HepG2 (cell line): ENCODE data around the gene GGTLC1. TPM values are rescaled to one million over a fixed set of nuclear protein-coding genes. Genes with fewer than 3 reads are reported as not detected.
"Not testable (repeated sequence)": the region's sequence is repeated elsewhere in the genome, so short reads cannot be mapped to it uniquely, and the experiment has no call there.

ENCODE experiments used
- ATAC-seq: fragments of 200-7000 bp; cut with Tn5 transposase; 3 replicates; pipeline ENCODE4 v1.9.1; 2020; ENCODE audit warnings: mild to moderate bottlenecking, moderate library complexity
- BruUV-seq: library from RNA; stranded (reverse); fragments of 400-500 nt; replicated peaks from 2 replicates; lab custom pipeline; 2021; lab: Mats Ljungman, UMichigan
- CTCF ChIA-PET: fragments of 300-600 bp; formaldehyde crosslinking; extraction: SDS; loops from one replicate; lab custom pipeline; 2021; ENCODE audit warnings: low total read pairs, inconsistent platforms, low intra/inter-chr PET ratio; lab: Yijun Ruan, JAX
- POLR2A ChIA-PET: fragments of 350-600 bp; sonication (Branson Sonifier 250); formaldehyde crosslinking; loops from one replicate; lab custom pipeline; 2020; ENCODE audit warnings: antibody characterized with exemption, inconsistent platforms; lab: Yijun Ruan, JAX
- DNase-seq: peaks from one replicate; pipeline ENCODE4 v3.0.0-alpha.2; 2015; ENCODE audit warnings: low spot score
- FAIRE-seq: peaks from 3 replicates; lab custom pipeline; 2011; peaks lifted over from hg19 to GRCh38; lab: Jason Lieb, UNC
- H2AFZ ChIP-seq: one replicate; pipeline ENCODE4 v1.6.1; 2011; ENCODE audit warnings: low read length, inconsistent platforms
- H3K27ac ChIP-seq: fragments of 300-600 bp; 3 replicates; pipeline ENCODE4 v1.8.0; 2011; ENCODE audit warnings: mixed run types, mild to moderate bottlenecking, mixed read lengths, low read length, inconsistent platforms; ENCODE audit not compliant: insufficient read depth; ENCODE audit errors: extremely low read length
- H3K27me3 ChIP-seq, 2 experiments: fragments of 200-600 bp in 1 of 2; 2 replicates in 1 of 2; 3 replicates in 1 of 2; pipeline versions ENCODE4 v1.6.0 to v1.8.0; 2011; ENCODE audit warnings: low read length in 2 of 2, mild to moderate bottlenecking in 2 of 2, moderate library complexity in 2 of 2, inconsistent platforms in 1 of 2; ENCODE audit not compliant: insufficient read depth in 2 of 2, control insufficient read depth in 1 of 2
- H3K36me3 ChIP-seq, 2 experiments: fragments of 200-600 bp in 1 of 2; replicated peaks in 1 of 2; 2 replicates in 1 of 2; 3 replicates in 1 of 2; pipeline versions ENCODE4 v1.5.1 to v1.8.0; 2011; ENCODE audit warnings: low read length in 2 of 2, inconsistent platforms in 1 of 2; ENCODE audit not compliant: insufficient read depth in 2 of 2, control insufficient read depth in 1 of 2
- H3K4me1 ChIP-seq: 2 replicates; pipeline ENCODE4 v1.5.1; 2012; ENCODE audit warnings: low read length, inconsistent platforms; ENCODE audit not compliant: insufficient read depth
- H3K4me2 ChIP-seq: 2 replicates; pipeline ENCODE4 v1.6.0; 2011; ENCODE audit warnings: low read depth, low read length, inconsistent platforms
- H3K4me3 ChIP-seq, 3 experiments: fragments of 200-600 bp in 1 of 3; sonication (generic), shearing (Covaris generic) in 1 of 3; replicated peaks in 1 of 3; 2 replicates each; pipeline ENCODE4 v1.5.1; 2011 to 2016; ENCODE audit warnings: low read length in 3 of 3, inconsistent platforms in 2 of 3, low read depth in 2 of 3, mild to moderate bottlenecking in 2 of 3, control low read depth in 1 of 3, mixed read lengths in 1 of 3; ENCODE audit not compliant: insufficient read depth in 1 of 3
- H3K79me2 ChIP-seq: one replicate; pipeline ENCODE4 v1.6.1; 2011; ENCODE audit warnings: low read length, inconsistent platforms; ENCODE audit not compliant: insufficient read depth
- H3K9ac ChIP-seq: 2 replicates; pipeline ENCODE4 v1.6.0; 2011; ENCODE audit warnings: mild to moderate bottlenecking, low read depth, low read length, inconsistent platforms; ENCODE audit not compliant: insufficient read depth
- H3K9me3 ChIP-seq: 2 replicates; pipeline ENCODE4 v1.5.1; 2012; ENCODE audit warnings: mild to moderate bottlenecking, low read length
- H4K20me1 ChIP-seq: 2 replicates; pipeline ENCODE4 v1.6.0; 2011; ENCODE audit warnings: inconsistent platforms, mild to moderate bottlenecking, low read length, moderate library complexity; ENCODE audit not compliant: insufficient read depth
- ATM ChIP-seq: fragments of 450-650 bp; IDR thresholded peaks from 2 replicates; pipeline ENCODE4 v1.7.1; 2017; ENCODE audit warnings: mild to moderate bottlenecking, borderline replicate concordance
- FOXA1 ChIP-seq, 2 experiments: fragments of 450-650 bp in 1 of 2; sonication (generic) in 1 of 2; formaldehyde crosslinking in 1 of 2; IDR thresholded peaks; 2 replicates each; pipeline versions ENCODE4 v1.4.0 to v1.6.1; 2016 to 2020; ENCODE audit warnings: missing genetic modification reagents in 1 of 2
- FOXP1 ChIP-seq, 2 experiments: fragments of 450-650 bp in 1 of 2; IDR thresholded peaks; 2 replicates each; pipeline ENCODE4 v1.6.1; 2017 to 2018; ENCODE audit warnings: antibody characterized with exemption in 1 of 2
- IKZF1 ChIP-seq: fragments of 450-650 bp; IDR thresholded peaks from 2 replicates; pipeline ENCODE4 v1.7.1; 2016
- NBN ChIP-seq: fragments of 450-650 bp; conservative IDR thresholded peaks from 2 replicates; pipeline ENCODE4 v1.6.1; 2017
- PHB2 ChIP-seq: fragments of 450-650 bp; IDR thresholded peaks from 2 replicates; pipeline ENCODE4 v1.6.1; 2018; ENCODE audit not compliant: partially characterized antibody
- RAD51 ChIP-seq: fragments of 450-650 bp; IDR thresholded peaks from 2 replicates; pipeline ENCODE4 v1.6.1; 2016; ENCODE audit warnings: borderline replicate concordance
- SOX6 ChIP-seq, 2 experiments: fragments of 450-650 bp in 1 of 2; sonication (generic) in 1 of 2; formaldehyde crosslinking in 1 of 2; IDR thresholded peaks; 2 replicates each; pipeline versions ENCODE4 v1.4.0 to v1.6.1; 2017 to 2020; ENCODE audit warnings: antibody characterized with exemption in 1 of 2, mild to moderate bottlenecking in 1 of 2, missing genetic modification reagents in 1 of 2
- SP1 ChIP-seq, 2 experiments: fragments of 450-650 bp in 1 of 2; sonication (generic) in 1 of 2; formaldehyde crosslinking in 1 of 2; IDR thresholded peaks; 2 replicates each; pipeline versions ENCODE4 v1.4.0 to v1.6.1; 2016 to 2020; ENCODE audit warnings: missing genetic modification reagents in 1 of 2
- TRIM22 ChIP-seq: fragments of 450-650 bp; IDR thresholded peaks from 2 replicates; pipeline ENCODE4 v1.6.1; 2017
- ZNF646 ChIP-seq: sonication (generic); formaldehyde crosslinking; IDR thresholded peaks from 2 replicates; pipeline ENCODE4 v1.9.0; 2021; ENCODE audit warnings: mild to moderate bottlenecking, missing genetic modification reagents
- WGBS: methylation state at CpG from one replicate; pipeline ENCODE4 v1.1.6; 2017; ENCODE audit warnings: low lambda C conversion rate; 5-methylcytosine and 5-hydroxymethylcytosine counted together
- in situ Hi-C: cut with HindIII; loops from 2 replicates; pipeline ENCODE4 v1.10.0; 2017; ENCODE audit warnings: low pct_unique_long_range_greater_than_20kb; ENCODE audit not compliant: extremely low pct_ligation_motif_present
- intact Hi-C: fragments of 100-400 bp; cut with micrococcal nuclease; formaldehyde crosslinking; loops from one replicate; pipeline ENCODE4 v1.10.0; 2022; ENCODE audit not compliant: unreplicated experiment
- polyA plus RNA-seq, 8 experiments: library from polyadenylated mRNA; depleted of rRNA in 3 of 8; stranded (reverse) in 7 of 8; unstranded in 1 of 8; fragments of >200 nt; fragmentation: Illumina TruSeq in 4 of 8; extraction: Trizol in 4 of 8; gene quantifications; 2 replicates each; pipeline versions ENCODE4 v1.2.1 to v1.2.3, GENCODE V29; 2011 to 2016; ENCODE audit warnings: low read depth in 4 of 8, missing spikeins in 1 of 8, mixed read lengths in 1 of 8; ENCODE audit not compliant: insufficient read depth in 1 of 8
- total RNA-seq, 5 experiments: library from RNA; depleted of rRNA; stranded (reverse); fragments of >200 nt; fragmentation: Illumina TruSeq; extraction: Trizol; gene quantifications; 2 replicates each; pipeline ENCODE4 v1.2.3, GENCODE V29; 2016; ENCODE audit warnings: low read depth in 1 of 5

The GGTLC1 gene
- total and polyA plus RNA-seq, 2 of the 13 experiments (the other 11 are each of a cell fraction or from before 2014, with no cell fraction given) = not detected

GRCh38 chr20:23979899-23980811 lies 8.4 kb downstream of the GGTLC1 start:
- H3K27ac ChIP-seq; H3K4me3 ChIP-seq; intact Hi-C loops; CTCF ChIA-PET; DNase-seq; H2AFZ ChIP-seq; H4K20me1 ChIP-seq; H3K9me3 ChIP-seq; H3K27me3 ChIP-seq; H3K79me2 ChIP-seq; in situ Hi-C loops; FAIRE-seq; ATAC-seq; BruUV-seq; POLR2A ChIA-PET; H3K36me3 ChIP-seq; H3K9ac ChIP-seq; H3K4me2 ChIP-seq; TF ChIP-seq SP1, FOXP1, FOXA1, SOX6 (CRISPR knock-in tag; IDR thresholded peaks at IDR 0.05): not testable (repeated sequence)
- TF ChIP-seq PHB2 = peak; percentile 33
- TF ChIP-seq NBN = peak; percentile 91; the same call in 1 of the 2 replicates
- TF ChIP-seq TRIM22 = 0 out of 2 replicates have a peak, but pooled peaks have one; percentile 69
- peak; percentile 28; the same call in 1 of the 2 replicates for TF ChIP-seq RAD51
- peak; percentile 82; the same call in 1 of the 2 replicates for TF ChIP-seq IKZF1
- 0 out of 2 replicates have a peak, but pooled peaks have one; percentile 37 for TF ChIP-seq SP1 (IDR thresholded peaks at IDR 0.05)
- TF ChIP-seq ATM = peak; percentile 45; the same call in 1 of the 2 replicates
- peak; percentile 11; the same call in 1 of the 2 replicates for TF ChIP-seq FOXP1 (IDR thresholded peaks at IDR 0.05)
- peak; percentile 45; the same call in 1 of the 2 replicates for TF ChIP-seq FOXA1 (IDR thresholded peaks at IDR 0.05)
- TF ChIP-seq SOX6 (IDR thresholded peaks at IDR 0.05) = 0 out of 2 replicates have a peak, but pooled peaks have one; percentile 57
- TF ChIP-seq ZNF646 (CRISPR knock-in tag) = peak; percentile 64
- H3K4me1 ChIP-seq = peaks cover 38% of the 10 kb centered on the region
- 39% methylated on average over 17 of the region's 17 CpGs for WGBS
